GM19324 (cell line): Measurements from ENCODE around the gene RNF157.
"Not testable (repeated sequence)": the region's sequence is repeated elsewhere in the genome, so short reads cannot be mapped to it uniquely, and the experiment has no call there.

Source experiments
- ATAC-seq: cut with Tn5 transposase; IDR thresholded peaks from one replicate; pipeline ENCODE4 v1.9.1; 2021; ENCODE audit warnings: mild to moderate bottlenecking, moderate library complexity; ENCODE audit not compliant: unreplicated experiment, low FRiP score

The RNF157 gene

DNA sequence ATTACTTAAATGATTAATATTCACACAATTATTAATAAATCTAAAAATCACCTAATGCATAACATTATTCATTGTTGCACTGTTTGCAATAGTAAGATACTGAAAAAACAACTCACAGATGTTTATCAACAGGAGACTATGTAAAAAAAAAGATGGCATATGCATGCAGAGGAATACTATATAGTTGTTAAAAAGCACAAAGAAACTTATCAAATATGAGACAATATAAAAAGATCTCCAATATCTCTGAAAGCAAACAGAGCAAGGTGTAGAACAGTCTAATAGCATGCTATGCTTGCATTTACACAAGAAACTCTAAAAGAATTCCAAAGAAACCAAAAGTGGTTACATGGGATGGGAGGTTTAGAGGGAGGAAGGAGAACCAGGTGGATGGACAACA is 3.7 kb downstream of the RNF157 start:
- ATAC-seq, result no peak

DNA sequence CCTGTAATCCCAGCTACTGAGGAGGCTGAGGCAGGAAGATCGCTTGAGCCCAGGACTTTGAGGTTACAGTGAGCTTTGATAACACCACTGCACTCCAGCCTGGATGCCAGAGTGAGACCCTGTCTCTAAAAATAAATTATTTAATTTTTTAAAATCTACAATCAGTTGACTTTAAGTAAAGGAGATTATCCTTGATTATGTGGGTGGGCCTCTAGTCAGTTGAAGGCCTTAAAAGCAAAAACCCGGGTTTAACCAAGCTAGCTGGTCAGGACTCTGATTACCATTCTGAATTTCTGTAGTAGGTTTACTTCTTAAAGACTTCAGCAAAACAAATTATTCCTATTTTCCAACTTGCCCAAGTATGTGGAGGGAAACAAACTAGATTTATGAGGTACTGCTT is 4.4 kb downstream of the RNF157 start:
- no peak for ATAC-seq

GRCh38 chr17:76234354-76234679 is 6.0 kb downstream of the RNF157 start:
- no peak for ATAC-seq

DNA sequence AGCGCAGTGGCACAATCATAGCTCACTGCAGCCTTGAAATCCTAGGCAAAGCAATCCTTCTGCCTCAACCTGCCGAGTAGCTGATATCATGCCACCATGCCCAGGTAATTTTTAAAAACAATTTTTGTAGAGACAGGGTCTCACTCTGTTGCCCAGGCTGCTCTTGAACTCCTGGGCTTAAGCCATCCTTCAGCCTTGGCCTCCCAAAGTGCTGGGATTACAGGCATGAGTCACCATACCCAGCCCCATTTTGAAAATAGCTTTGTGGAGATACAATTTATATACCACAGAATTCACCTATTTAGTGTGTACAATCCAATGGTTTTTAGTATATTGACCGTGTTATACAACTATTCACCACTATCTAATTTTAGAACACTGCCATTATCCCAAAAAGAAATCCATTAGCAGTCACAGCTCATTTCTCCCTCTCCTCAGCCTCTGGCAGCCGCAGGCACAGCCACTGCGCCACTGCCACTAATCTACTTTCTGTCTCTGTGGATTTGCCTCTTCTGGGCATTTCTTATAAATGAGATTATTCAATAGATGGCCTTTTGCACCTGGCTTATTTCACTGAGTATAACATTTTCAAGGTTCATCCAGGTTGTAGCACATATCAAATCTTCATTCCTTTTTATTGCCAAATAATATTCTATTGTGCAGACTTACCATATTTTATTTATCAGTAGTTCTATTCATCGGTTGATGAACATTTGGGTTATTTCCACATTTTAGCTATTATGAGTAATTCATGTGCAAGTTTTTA is 6.5 kb downstream of the RNF157 start:
- ATAC-seq, result no peak

DNA sequence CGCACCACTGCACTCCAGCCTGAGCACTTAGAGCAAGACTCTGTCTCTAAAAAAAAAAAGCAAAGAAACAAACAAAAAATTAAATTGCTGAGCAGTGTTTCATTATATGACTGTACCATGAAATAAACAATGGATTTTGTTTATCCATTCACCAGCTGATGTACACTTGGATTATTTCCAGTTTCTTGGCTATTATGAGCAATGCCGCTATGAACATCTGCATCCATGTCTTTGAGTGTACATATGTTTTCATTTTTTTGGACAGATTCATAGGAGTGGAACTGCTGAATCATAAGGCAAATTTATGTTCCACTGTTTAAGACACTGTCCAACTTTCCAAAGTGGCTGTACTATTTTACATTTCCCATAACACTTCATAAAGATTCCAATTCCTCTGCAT is 8.0 kb downstream of the RNF157 start:
- ATAC-seq, result no peak

DNA sequence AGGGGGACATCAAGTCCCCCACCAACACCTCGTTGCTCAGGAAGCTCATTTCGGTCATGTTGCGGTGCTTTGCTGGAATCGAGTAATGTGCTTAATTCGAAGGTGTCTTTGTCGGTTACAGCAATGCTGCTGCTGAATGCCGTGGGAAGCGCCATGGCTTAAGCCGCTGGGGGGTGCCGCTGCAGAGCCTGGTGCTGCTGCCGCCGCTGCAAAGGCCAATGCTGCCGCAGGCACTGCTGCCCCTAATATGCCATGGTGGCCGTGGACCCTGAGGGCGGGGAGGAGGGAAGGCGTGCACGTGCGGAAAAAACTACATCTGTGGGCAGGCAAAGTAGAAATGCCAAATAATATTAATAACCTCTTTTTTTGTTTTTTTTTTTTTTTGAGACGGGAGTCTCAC is 13.5 kb downstream of the RNF157 start:
- ATAC-seq, result not testable (repeated sequence)

GRCh38 chr17:76225373-76226086 is 14.8 kb downstream of the RNF157 start:
- not testable (repeated sequence) for ATAC-seq

DNA sequence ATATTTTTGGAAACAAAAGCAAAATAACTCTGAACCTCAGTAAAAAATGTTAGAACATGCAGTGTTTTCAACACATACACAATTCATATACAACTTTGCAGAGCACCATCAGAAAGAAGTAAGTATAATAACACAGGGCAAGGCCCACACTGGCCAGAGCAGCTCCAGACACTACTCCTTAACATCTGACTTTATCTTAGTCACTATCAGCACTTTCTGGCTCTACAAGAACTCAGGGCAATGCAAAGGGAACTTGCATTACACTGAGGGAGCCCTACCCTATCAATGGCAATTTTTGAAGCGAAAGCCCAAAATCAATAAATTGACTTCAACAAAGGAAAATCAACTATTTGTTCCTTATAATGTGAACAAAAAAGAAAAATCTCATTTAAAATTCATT is 16.5 kb downstream of the RNF157 start:
- no peak for ATAC-seq

GRCh38 chr17:76219670-76220383 is 20.5 kb downstream of the RNF157 start:
- no peak for ATAC-seq

DNA sequence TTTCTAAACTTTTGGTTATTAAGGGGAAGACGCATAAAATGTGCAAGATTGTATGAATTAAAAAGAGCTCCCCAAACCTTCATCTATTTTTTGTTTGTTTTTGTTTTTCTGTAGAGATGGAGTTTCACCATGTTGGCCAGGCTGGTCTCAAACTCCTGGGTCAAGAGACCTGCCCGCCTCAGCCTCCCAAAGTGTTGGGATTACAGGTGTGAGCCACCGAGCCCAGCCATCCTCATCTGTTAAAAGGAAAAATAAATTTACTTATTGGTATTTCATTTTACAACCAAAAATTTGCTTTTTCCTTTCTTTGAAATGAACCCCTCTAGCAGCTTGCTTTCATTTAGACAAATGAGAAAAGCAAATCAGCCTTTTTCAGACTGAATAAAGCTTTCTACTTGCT is 23.2 kb downstream of the RNF157 start:
- no peak for ATAC-seq

- no peak for ATAC-seq
Measured at GRCh38 chr17:76213491-76213890, 26.8 kb downstream of the RNF157 start.

DNA sequence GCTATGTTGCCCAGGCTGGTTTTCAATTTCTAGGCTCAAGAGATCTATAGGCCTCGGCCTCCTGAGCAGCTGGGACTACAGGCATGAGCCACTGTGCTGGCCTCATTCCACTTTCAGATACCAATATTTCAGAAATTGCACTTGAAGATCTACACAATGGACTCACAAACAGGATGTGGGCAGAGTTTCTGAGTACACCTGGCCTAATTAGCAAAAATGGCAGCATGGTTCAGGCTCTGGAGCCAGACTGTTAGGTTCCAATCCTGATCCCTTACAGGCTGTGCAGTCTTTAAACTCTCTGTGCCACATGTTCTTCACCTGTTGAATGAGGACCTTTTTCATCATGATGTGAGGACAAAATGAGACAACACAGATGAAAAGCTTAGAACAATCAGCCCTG is 32.2 kb downstream of the RNF157 start:
- peak; percentile 55 for ATAC-seq

DNA sequence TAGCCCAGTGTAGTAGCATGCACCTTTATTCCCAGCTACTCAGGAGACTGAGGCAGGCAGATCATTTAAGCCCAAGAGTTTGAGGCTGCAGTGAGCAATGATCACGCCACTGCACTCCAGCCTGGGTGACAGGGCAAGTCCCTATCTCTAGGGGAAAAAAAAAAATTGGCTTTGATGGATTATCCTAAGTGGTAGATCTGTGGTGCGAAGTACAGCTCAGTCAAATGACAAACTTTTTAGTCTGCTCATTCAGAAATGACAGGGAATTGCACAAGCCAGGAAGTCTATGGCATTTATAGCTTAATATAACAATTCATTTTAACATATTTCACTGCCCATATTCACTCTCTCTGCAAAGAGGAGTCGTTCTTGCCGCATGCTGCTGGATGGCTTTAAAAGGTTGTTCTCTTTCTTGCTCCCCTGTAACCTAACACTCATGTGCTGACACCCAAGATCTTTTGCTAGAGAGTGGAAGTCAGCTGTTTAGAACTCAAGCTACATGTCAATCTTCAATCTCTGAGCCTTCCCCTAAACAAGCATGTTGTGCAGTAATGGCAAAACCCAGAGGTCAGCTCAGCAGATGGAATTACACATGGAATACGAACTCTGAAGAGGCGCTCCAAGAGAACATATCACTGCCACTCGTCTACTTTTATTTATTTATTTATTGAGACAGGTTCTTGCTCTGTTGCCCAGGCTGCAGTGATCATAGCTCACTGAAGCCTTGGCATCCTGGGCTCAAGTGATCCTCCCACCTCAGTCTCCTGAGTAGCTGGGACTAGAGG is 32.8 kb downstream of the RNF157 start:
- ATAC-seq, result no peak

DNA sequence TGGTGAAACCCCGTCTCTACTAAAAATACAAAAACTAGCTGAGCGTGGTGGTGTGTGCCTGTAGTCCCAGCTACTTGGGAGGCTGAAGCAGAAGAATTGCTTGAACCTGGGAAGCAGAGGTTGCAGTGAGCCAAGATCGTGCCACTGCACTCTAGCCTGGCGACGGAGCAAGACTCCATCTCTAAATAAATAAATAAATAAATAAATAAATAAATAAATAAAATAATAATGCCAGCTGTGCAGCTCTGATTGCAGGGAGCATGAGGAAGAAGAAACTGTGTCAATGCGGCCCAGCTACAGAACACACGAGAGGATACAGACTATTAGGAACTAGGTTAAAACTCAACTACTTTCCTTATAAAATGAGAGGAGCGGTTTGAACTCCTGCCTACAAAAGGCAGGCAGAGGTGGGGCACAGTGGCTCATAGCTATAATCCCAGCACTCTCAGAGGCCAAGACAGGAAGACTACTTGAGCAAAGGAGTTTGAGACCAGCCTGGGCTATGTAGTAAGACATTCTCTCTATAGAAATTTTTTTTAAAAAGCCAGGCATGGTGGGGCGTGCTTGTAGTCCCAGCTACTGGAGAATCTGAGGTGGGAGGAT is 34.6 kb downstream of the RNF157 start:
- not testable (repeated sequence) for ATAC-seq

GRCh38 chr17:76204277-76204676 is 36.0 kb downstream of the RNF157 start:
- ATAC-seq, result no peak

DNA sequence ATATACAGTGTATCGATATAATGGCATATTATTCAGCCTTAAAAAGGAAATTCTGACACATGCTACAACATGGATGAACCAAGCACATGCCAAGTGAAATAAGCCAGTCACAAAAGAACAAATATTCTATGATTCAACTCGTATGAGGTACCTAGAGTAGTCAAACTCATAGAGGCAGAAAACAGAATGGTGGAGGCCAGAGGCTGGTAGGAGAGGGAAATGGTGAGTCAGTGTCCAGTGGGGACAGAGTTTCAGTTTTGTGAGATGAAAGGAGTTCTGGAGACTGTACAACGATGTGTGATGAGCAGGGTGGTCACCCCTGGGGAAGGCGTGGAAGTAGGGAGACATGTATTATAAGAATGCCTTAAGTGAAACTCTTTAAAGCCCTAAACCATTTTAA is 39.9 kb downstream of the RNF157 start:
- ATAC-seq, result no peak

DNA sequence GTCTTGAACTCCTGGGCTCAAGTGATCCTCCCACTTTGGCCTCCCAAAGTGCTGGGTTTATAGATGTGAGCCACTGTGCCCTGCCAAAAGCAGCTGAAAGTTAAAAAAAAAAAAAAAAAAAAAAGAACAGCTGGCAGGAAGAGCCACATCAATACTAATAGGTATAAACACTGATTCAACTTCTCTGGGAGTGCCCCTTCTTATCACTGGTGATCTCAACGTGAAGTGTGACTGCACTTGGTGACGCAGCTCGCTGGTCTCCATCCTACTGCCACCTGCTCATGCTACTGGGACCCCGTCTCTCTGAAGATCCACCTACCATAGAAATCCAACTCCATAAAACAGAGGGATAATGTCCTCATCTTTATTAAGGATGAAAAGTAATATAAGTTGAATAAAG is 40.8 kb downstream of the RNF157 start:
- ATAC-seq, result no peak

DNA sequence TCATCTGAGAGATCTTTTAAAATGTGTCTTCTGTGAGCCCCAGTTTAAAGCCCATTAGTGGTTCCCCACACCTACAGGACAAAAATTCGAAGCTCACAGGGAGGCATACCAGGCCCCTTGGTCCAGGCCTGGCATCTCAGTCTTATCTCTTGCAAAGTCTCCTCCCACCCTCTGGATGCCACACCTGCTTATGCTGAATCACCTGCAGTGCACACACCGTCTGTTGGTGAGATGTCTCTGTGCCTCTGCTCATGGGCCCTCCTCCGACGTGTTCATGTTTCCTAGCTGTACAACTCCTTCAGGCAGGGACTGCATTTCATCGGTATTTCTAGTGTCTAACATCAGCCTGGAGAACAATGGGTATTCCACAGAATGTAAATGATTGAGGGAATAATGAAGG is 41.6 kb downstream of the RNF157 start:
- ATAC-seq, result no peak

GRCh38 chr17:76197911-76198310 is 42.4 kb downstream of the RNF157 start:
- no peak for ATAC-seq

DNA sequence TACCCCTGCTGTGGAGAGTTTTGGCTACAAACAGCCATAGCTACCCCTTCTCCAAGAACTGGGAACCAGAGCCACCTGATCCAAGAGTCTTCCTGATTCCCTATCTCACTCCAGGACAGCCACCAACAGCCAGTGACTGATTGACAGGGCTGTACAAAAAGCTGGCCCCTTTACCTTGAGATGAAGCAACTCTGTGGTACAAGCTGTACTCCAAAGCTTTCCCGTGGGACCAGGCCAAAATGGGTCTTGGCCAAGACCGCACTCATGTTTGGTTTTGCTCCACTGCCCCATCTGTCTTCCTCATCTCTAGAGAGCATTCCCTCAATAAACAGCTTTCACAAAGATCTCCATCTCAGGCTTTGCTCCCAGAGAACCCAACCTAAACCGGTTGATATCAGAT is 43.6 kb downstream of the RNF157 start:
- no peak for ATAC-seq
